Endothelial cell of umbilical vein (primary cell): ENCODE results near the gene ASIC5. TPM values are rescaled to one million over a fixed set of nuclear protein-coding genes. Genes with fewer than 3 reads are reported as not detected.

ENCODE experiments used
- BruUV-seq: library from RNA; stranded (reverse); fragments of 400-500 nt; replicated peaks from 2 replicates; lab custom pipeline; 2021; lab: Mats Ljungman, UMichigan
- CTCF ChIA-PET: fragments of 300-600, 350-600 bp; sonication (Branson Sonifier 250); formaldehyde crosslinking; loops from one replicate; lab custom pipeline; 2021; ENCODE audit warnings: antibody characterized with exemption, inconsistent platforms; lab: Charles Lee
- POLR2A ChIA-PET: fragments of 300-600, 350-600 bp; sonication (Branson Sonifier 250); formaldehyde crosslinking; loops from one replicate; lab custom pipeline; 2021; ENCODE audit warnings: antibody characterized with exemption, inconsistent platforms; lab: Charles Lee
- DNase-seq: peaks from one replicate; pipeline ENCODE4 v3.0.0-alpha.2; 2011; ENCODE audit warnings: low read depth, low spot score
- FAIRE-seq: peaks from 2 replicates; lab custom pipeline; 2011; peaks lifted over from hg19 to GRCh38; lab: Jason Lieb, UNC
- H2AFZ ChIP-seq: 2 replicates; pipeline ENCODE4 v1.6.0; 2012; ENCODE audit warnings: low read depth, low read length, control low read depth, inconsistent platforms
- H3K27ac ChIP-seq: 2 replicates; pipeline ENCODE4 v1.5.1; 2011; ENCODE audit warnings: low read depth, mild to moderate bottlenecking, control low read depth, low read length, moderate library complexity; ENCODE audit not compliant: insufficient read depth
- H3K27me3 ChIP-seq, 2 experiments: 2 replicates each; pipeline versions ENCODE4 v1.6.0 to v1.6.1; 2011; ENCODE audit warnings: low read length in 2 of 2, mixed read lengths in 1 of 2; ENCODE audit not compliant: control insufficient read depth in 2 of 2, insufficient read depth in 2 of 2
- H3K36me3 ChIP-seq, 2 experiments: 2 replicates in 1 of 2; 3 replicates in 1 of 2; pipeline ENCODE4 v1.5.1; 2011; ENCODE audit warnings: low read length in 2 of 2, mild to moderate bottlenecking in 1 of 2, moderate library complexity in 1 of 2; ENCODE audit not compliant: control insufficient read depth in 2 of 2, insufficient read depth in 2 of 2; ENCODE audit errors: extremely low read depth in 1 of 2
- H3K4me1 ChIP-seq: 3 replicates; pipeline ENCODE4 v1.5.1; 2011; ENCODE audit warnings: mild to moderate bottlenecking, low read length; ENCODE audit not compliant: control insufficient read depth, insufficient read depth; ENCODE audit errors: extremely low read depth
- H3K4me2 ChIP-seq: 2 replicates; pipeline ENCODE4 v1.6.1; 2011; ENCODE audit warnings: low read length, control low read depth, mixed read lengths; ENCODE audit not compliant: insufficient read depth
- H3K4me3 ChIP-seq, 3 experiments: fragments of 200-600 bp in 1 of 3; sonication (generic), shearing (Covaris generic) in 1 of 3; replicated peaks in 1 of 3; 2 replicates each; pipeline ENCODE4 v1.5.1; 2011 to 2016; ENCODE audit warnings: control low read depth in 3 of 3, low read length in 3 of 3, mild to moderate bottlenecking in 2 of 3, inconsistent platforms in 1 of 3, low read depth in 1 of 3, moderate library complexity in 1 of 3; ENCODE audit not compliant: insufficient read depth in 1 of 3
- H3K79me2 ChIP-seq: 2 replicates; pipeline ENCODE4 v1.6.0; 2012; ENCODE audit warnings: low read length, inconsistent platforms; ENCODE audit not compliant: control insufficient read depth, insufficient read depth
- H3K9ac ChIP-seq: replicated peaks from 2 replicates; pipeline ENCODE3; 2011; ENCODE audit warnings: low read length, control low read depth; ENCODE audit not compliant: insufficient read depth; ENCODE audit errors: extremely low read depth
- H3K9me1 ChIP-seq: replicated peaks from 3 replicates; pipeline ENCODE4 v1.6.0; 2011; ENCODE audit warnings: mild to moderate bottlenecking, low read length; ENCODE audit not compliant: control insufficient read depth, insufficient read depth; ENCODE audit errors: extremely low read depth
- H3K9me3 ChIP-seq: replicated peaks from 2 replicates; pipeline ENCODE4 v1.5.1; 2012; ENCODE audit warnings: low read length, inconsistent platforms; ENCODE audit not compliant: control insufficient read depth, insufficient read depth
- H4K20me1 ChIP-seq: replicated peaks from 2 replicates; pipeline ENCODE3; 2011; ENCODE audit warnings: mild to moderate bottlenecking, low read length; ENCODE audit not compliant: control insufficient read depth, insufficient read depth; ENCODE audit errors: extremely low read depth
- EZH2 ChIP-seq: IDR thresholded peaks from 2 replicates; pipeline ENCODE4 v1.6.1; 2012; ENCODE audit warnings: borderline replicate concordance, low read depth, mild to moderate bottlenecking, moderate library complexity, low read length, inconsistent platforms; ENCODE audit not compliant: severe bottlenecking
- FOS ChIP-seq: IDR thresholded peaks from 2 replicates; pipeline ENCODE4 v1.6.1; 2011; ENCODE audit warnings: mild to moderate bottlenecking, low read length, moderate library complexity, borderline replicate concordance; ENCODE audit not compliant: insufficient read depth
- JUN ChIP-seq: IDR thresholded peaks from 2 replicates; pipeline ENCODE4 v1.6.1; 2011; ENCODE audit warnings: borderline replicate concordance, low read depth; ENCODE audit not compliant: insufficient read length, insufficient read depth
- POLR2A ChIP-seq: IDR thresholded peaks from 2 replicates; pipeline ENCODE4 v1.6.1; 2012; ENCODE audit warnings: low read depth, mild to moderate bottlenecking, control low read depth, low read length
- POLR2AphosphoS5 ChIP-seq: IDR thresholded peaks from 2 replicates; pipeline ENCODE4 v1.6.1; 2012; ENCODE audit warnings: low read depth, mild to moderate bottlenecking, control low read depth, low read length, moderate library complexity; ENCODE audit not compliant: insufficient read depth
- dilution Hi-C: fragments of 300-500 bp; cut with MboI; formaldehyde crosslinking; loops from one replicate; pipeline ENCODE4 v1.15.0; 2019; ENCODE audit warnings: low sequenced_read_pairs; ENCODE audit not compliant: extremely low pct_ligation_motif_present
- intact Hi-C: fragments of 100-400 bp; cut with micrococcal nuclease; formaldehyde crosslinking; loops from one replicate; pipeline ENCODE4 v1.10.0; 2022
- polyA plus RNA-seq, 4 experiments: library from polyadenylated mRNA; depleted of rRNA in 3 of 4; stranded (reverse) in 3 of 4; unstranded in 1 of 4; fragments of >200 nt; gene quantifications; 2 replicates each; pipeline versions ENCODE4 v1.2.1 to v1.2.3, GENCODE V29; 2011 to 2012; ENCODE audit warnings: missing spikeins in 1 of 4
- total RNA-seq: library from RNA; stranded (reverse); gene quantifications from 2 replicates; pipeline ENCODE4 v1.2.3, GENCODE V29; 2021
- TF ChIP-seq, protein P1 (sequence below): IDR thresholded peaks from 2 replicates; pipeline ENCODE4 v1.6.1; 2011; ENCODE audit not compliant: insufficient read depth, insufficient read length
- TF ChIP-seq, protein P2 (sequence below), 2 donors: IDR thresholded peaks; 1 replicate in 1 of 2; 2 replicates in 1 of 2; pipeline ENCODE4 v1.5.1; 2011; ENCODE audit warnings: low read length in 2 of 2, mild to moderate bottlenecking in 2 of 2, moderate library complexity in 2 of 2, control low read depth in 1 of 2, inconsistent platforms in 1 of 2, low read depth in 1 of 2; ENCODE audit not compliant: insufficient read depth in 1 of 2; ENCODE audit errors: extremely low read depth in 1 of 2

The ASIC5 gene
- total and polyA plus RNA-seq, 2 donors (not counting 3 experiments of a cell fraction or from before 2014, with no cell fraction given), result not detected

DNA sequence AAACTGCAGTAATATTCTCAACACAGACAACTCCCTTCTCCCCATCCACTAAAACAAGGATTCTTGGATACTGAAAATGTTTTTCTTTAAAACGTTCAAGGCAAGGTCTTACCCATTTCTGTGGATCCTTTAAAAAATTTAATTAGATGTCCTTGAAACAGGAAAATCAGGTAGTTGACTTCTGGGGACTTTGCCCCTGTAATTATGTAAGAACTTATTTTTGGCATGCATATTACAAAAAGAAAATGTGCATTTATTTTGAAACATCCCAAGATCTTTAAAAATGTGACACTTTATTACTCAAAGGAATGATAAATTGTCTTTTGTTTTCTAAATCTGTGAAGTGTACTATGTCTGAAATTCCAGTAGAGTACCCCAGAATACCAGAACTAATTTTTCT is 81.4 kb downstream of the ASIC5 start:
- DNase-seq, result no peak
- no peaks in the 10 kb centered on the region for H3K9me1 ChIP-seq
- BruUV-seq, result no TSS peak
- ChIA-PET CTCF (interaction anchor here (0.7 to 6.2 kb wide), 7 partner anchors 14 to 977 kb away, joined by 3 to 41 read pairs (median 3); no protein-coding TSS in a partner anchor), POLR2A (no interaction called here)
- dilution Hi-C loops (no loop called here), intact Hi-C loops (loop anchor here (10.0 kb wide), 1 partner anchor 760 kb away; no protein-coding TSS in a partner anchor)
- FAIRE-seq, result no peak
- no peaks in the 10 kb centered on the region for H3K27me3 ChIP-seq
- H3K79me2 ChIP-seq, result no peaks in the 10 kb centered on the region
- no peaks in the 10 kb centered on the region for H4K20me1 ChIP-seq
- H3K9me3 ChIP-seq, result no peaks in the 10 kb centered on the region
- no peak for TF ChIP-seq JUN
- TF ChIP-seq POLR2AphosphoS5, result no peak
- TF ChIP-seq POLR2A, result no peak
- TF ChIP-seq, protein P1, sequence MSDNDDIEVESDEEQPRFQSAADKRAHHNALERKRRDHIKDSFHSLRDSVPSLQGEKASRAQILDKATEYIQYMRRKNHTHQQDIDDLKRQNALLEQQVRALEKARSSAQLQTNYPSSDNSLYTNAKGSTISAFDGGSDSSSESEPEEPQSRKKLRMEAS, result no peak
- TF ChIP-seq, protein P2, sequence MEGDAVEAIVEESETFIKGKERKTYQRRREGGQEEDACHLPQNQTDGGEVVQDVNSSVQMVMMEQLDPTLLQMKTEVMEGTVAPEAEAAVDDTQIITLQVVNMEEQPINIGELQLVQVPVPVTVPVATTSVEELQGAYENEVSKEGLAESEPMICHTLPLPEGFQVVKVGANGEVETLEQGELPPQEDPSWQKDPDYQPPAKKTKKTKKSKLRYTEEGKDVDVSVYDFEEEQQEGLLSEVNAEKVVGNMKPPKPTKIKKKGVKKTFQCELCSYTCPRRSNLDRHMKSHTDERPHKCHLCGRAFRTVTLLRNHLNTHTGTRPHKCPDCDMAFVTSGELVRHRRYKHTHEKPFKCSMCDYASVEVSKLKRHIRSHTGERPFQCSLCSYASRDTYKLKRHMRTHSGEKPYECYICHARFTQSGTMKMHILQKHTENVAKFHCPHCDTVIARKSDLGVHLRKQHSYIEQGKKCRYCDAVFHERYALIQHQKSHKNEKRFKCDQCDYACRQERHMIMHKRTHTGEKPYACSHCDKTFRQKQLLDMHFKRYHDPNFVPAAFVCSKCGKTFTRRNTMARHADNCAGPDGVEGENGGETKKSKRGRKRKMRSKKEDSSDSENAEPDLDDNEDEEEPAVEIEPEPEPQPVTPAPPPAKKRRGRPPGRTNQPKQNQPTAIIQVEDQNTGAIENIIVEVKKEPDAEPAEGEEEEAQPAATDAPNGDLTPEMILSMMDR (IDR thresholded peaks at IDR 0.05; ENCODE audit: extremely low read depth in 1 of 2, insufficient read depth in 1 of 2, low read depth in 1 of 2, low read length in 2 of 2), result no peak
- TF ChIP-seq EZH2, result no peak
- TF ChIP-seq FOS, result no peak
- no peak overlapping the region for H2AFZ ChIP-seq
- H3K4me1 ChIP-seq, result no peaks in the 10 kb centered on the region
- no peak overlapping the region for H3K4me3 ChIP-seq
- no peak overlapping the region for H3K9ac ChIP-seq
- H3K36me3 ChIP-seq, result no peaks in the 10 kb centered on the region
- no peak overlapping the region for H3K27ac ChIP-seq
- H3K4me2 ChIP-seq, result no peak overlapping the region
